GM21737 (cell line): ENCODE results near the gene ZNF823.
A peak's percentile ranks its signal among the peaks of the same experiment; 100 is the strongest.

Experiments used
- ATAC-seq: cut with Tn5 transposase; IDR thresholded peaks from one replicate; pipeline ENCODE4 v1.9.1; 2021; ENCODE audit warnings: mild to moderate bottlenecking, moderate library complexity; ENCODE audit not compliant: unreplicated experiment

The ZNF823 gene

GRCh38 chr19:11737964-11738745, 591 bp downstream of the ZNF823 start:
- ATAC-seq: peak; percentile 36

- ATAC-seq: no peak
Observed at GRCh38 chr19:11736696-11737095, 2.0 kb downstream of the ZNF823 start.

GRCh38 chr19:11735375-11735774, 3.4 kb downstream of the ZNF823 start:
- no peak for ATAC-seq

GRCh38 chr19:11729586-11729985, 9.2 kb downstream of the ZNF823 start:
- no peak for ATAC-seq

GRCh38 chr19:11722414-11722813, 16.3 kb downstream of the ZNF823 start:
- ATAC-seq: no peak

- no peak for ATAC-seq
Observed at GRCh38 chr19:11721681-11722080, 17.1 kb downstream of the ZNF823 start.

GRCh38 chr19:11710313-11710712, 28.4 kb downstream of the ZNF823 start:
- ATAC-seq: no peak

GRCh38 chr19:11708457-11708856, 30.3 kb downstream of the ZNF823 start:
- no peak for ATAC-seq

GRCh38 chr19:11705474-11705873, 33.3 kb downstream of the ZNF823 start:
- no peak for ATAC-seq

GRCh38 chr19:11704626-11705025, 34.1 kb downstream of the ZNF823 start:
- no peak for ATAC-seq

GRCh38 chr19:11699931-11700794, 38.6 kb downstream of the ZNF823 start:
- no peak for ATAC-seq

- no peak for ATAC-seq
Observed at GRCh38 chr19:11698231-11698630, 40.5 kb downstream of the ZNF823 start.

GRCh38 chr19:11697284-11697855, 41.4 kb downstream of the ZNF823 start:
- no peak for ATAC-seq

- peak; percentile 92 for ATAC-seq
Observed at GRCh38 chr19:11694533-11695439, 44.0 kb downstream of the ZNF823 start.

- no peak for ATAC-seq
Observed at GRCh38 chr19:11693505-11694499, 44.9 kb downstream of the ZNF823 start.

GRCh38 chr19:11692127-11692790, 46.5 kb downstream of the ZNF823 start:
- ATAC-seq: no peak

GRCh38 chr19:11685676-11686650, 52.8 kb downstream of the ZNF823 start:
- no peak for ATAC-seq
